ENCODE results near the gene ULBP3.

DNA sequence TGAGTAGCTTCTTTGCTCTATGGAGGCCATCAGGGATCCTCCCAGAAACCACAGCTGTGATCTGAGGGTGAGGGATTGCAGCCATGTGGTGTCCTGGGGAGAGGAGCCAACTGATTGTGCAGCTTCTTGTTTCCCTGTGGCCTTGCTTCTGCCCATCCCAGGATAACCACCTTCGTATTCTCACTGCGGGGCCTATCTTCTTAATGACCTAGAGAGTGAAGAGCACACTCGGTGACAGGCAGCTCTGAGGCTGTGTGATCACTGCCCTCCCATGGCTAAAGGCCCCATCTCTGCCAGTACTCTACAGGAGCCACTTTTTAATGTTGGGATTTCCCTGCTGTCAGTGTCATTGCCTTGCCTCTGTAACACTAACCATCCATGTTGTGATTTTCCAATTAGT, 38.3 kb downstream of the ULBP3 start:
- TF ChIP-seq, protein P1, sequence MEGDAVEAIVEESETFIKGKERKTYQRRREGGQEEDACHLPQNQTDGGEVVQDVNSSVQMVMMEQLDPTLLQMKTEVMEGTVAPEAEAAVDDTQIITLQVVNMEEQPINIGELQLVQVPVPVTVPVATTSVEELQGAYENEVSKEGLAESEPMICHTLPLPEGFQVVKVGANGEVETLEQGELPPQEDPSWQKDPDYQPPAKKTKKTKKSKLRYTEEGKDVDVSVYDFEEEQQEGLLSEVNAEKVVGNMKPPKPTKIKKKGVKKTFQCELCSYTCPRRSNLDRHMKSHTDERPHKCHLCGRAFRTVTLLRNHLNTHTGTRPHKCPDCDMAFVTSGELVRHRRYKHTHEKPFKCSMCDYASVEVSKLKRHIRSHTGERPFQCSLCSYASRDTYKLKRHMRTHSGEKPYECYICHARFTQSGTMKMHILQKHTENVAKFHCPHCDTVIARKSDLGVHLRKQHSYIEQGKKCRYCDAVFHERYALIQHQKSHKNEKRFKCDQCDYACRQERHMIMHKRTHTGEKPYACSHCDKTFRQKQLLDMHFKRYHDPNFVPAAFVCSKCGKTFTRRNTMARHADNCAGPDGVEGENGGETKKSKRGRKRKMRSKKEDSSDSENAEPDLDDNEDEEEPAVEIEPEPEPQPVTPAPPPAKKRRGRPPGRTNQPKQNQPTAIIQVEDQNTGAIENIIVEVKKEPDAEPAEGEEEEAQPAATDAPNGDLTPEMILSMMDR (IDR thresholded peaks at IDR 0.05): no peak
- no peak for TF ChIP-seq ZFX (IDR thresholded peaks at IDR 0.05; ENCODE audit: borderline replicate concordance)

Measured in 22Rv1 (cell line).